Keratinocyte (primary cell): ENCODE data around the gene PAN3. TPM values are rescaled to one million over a fixed set of nuclear protein-coding genes. Genes with fewer than 3 reads are reported as not detected.

Experiments used
- DNase-seq: peaks from one replicate; pipeline ENCODE4 v3.0.0-alpha.2; 2011; ENCODE audit warnings: low read depth, missing footprints, low spot score
- FAIRE-seq: peaks from 2 replicates; lab custom pipeline; 2011; peaks lifted over from hg19 to GRCh38; lab: Jason Lieb, UNC
- H2AFZ ChIP-seq: 2 replicates; pipeline ENCODE4 v1.6.0; 2012; ENCODE audit warnings: low read length, control low read depth, inconsistent platforms; ENCODE audit not compliant: control insufficient read depth
- H3K27ac ChIP-seq: 2 replicates; pipeline ENCODE4 v1.5.1; 2011; ENCODE audit warnings: low read length; ENCODE audit not compliant: control insufficient read depth, insufficient read depth
- H3K27me3 ChIP-seq: 3 replicates; pipeline ENCODE4 v1.6.0; 2011; ENCODE audit warnings: low read length; ENCODE audit not compliant: control insufficient read depth, insufficient read depth; ENCODE audit errors: extremely low read depth
- H3K36me3 ChIP-seq, 2 experiments: 2 replicates in 1 of 2; 3 replicates in 1 of 2; pipeline ENCODE4 v1.5.1; 2011; ENCODE audit warnings: low read length in 2 of 2, mild to moderate bottlenecking in 1 of 2; ENCODE audit not compliant: control insufficient read depth in 2 of 2, insufficient read depth in 2 of 2; ENCODE audit errors: extremely low read depth in 1 of 2
- H3K4me1 ChIP-seq: 3 replicates; pipeline ENCODE4 v1.5.1; 2011; ENCODE audit warnings: low read length; ENCODE audit not compliant: control insufficient read depth, insufficient read depth; ENCODE audit errors: extremely low read depth
- H3K4me2 ChIP-seq: 3 replicates; pipeline ENCODE4 v1.6.0; 2011; ENCODE audit warnings: low read depth, low read length; ENCODE audit not compliant: control insufficient read depth, insufficient read depth; ENCODE audit errors: extremely low read depth
- H3K4me3 ChIP-seq, 3 experiments: fragments of 200-600 bp in 1 of 3; sonication (generic) in 1 of 3; 2 replicates in 2 of 3; 3 replicates in 1 of 3; pipeline ENCODE4 v1.5.1; 2011 to 2016; ENCODE audit warnings: low read length in 3 of 3, mild to moderate bottlenecking in 3 of 3, control low read depth in 2 of 3, inconsistent platforms in 1 of 3, low read depth in 1 of 3, mixed read lengths in 1 of 3, mixed run types in 1 of 3, moderate library complexity in 1 of 3; ENCODE audit not compliant: control insufficient read depth in 2 of 3, insufficient read depth in 2 of 3; ENCODE audit errors: extremely low read depth in 1 of 3
- H3K79me2 ChIP-seq: 2 replicates; pipeline ENCODE4 v1.6.0; 2012; ENCODE audit warnings: low read length; ENCODE audit not compliant: control insufficient read depth, insufficient read depth
- H3K9ac ChIP-seq: 3 replicates; pipeline ENCODE4 v1.6.0; 2011; ENCODE audit warnings: low read length; ENCODE audit not compliant: control insufficient read depth, insufficient read depth; ENCODE audit errors: extremely low read depth
- H3K9me1 ChIP-seq: 3 replicates; pipeline ENCODE4 v1.6.0; 2011; ENCODE audit warnings: low read length; ENCODE audit not compliant: control insufficient read depth, insufficient read depth; ENCODE audit errors: extremely low read depth
- H3K9me3 ChIP-seq: 2 replicates; pipeline ENCODE4 v1.5.1; 2012; ENCODE audit warnings: low read depth, low read length; ENCODE audit not compliant: control insufficient read depth
- H4K20me1 ChIP-seq: 3 replicates; pipeline ENCODE4 v1.6.0; 2011; ENCODE audit warnings: low read length; ENCODE audit not compliant: control insufficient read depth, insufficient read depth; ENCODE audit errors: extremely low read depth
- CTCF ChIP-seq, 3 experiments: IDR thresholded peaks in 1 of 3; conservative IDR thresholded peaks in 1 of 3; optimal IDR thresholded peaks in 1 of 3; 2 replicates in 2 of 3; 3 replicates in 1 of 3; pipeline versions ENCODE3 to v1.5.1; 2011; ENCODE audit warnings: low read length in 3 of 3, mild to moderate bottlenecking in 3 of 3, moderate library complexity in 2 of 3, control low read depth in 1 of 3, inconsistent platforms in 1 of 3; ENCODE audit not compliant: insufficient read depth in 2 of 3; ENCODE audit errors: extremely low read depth in 1 of 3
- EZH2 ChIP-seq: IDR thresholded peaks from one replicate; pipeline ENCODE4 v1.6.1; 2012; ENCODE audit warnings: inconsistent platforms, mild to moderate bottlenecking, low read length, moderate library complexity
- dilution Hi-C: fragments of 300-500 bp; cut with MboI; formaldehyde crosslinking; loops from one replicate; pipeline ENCODE4 v1.7.0; 2020; ENCODE audit warnings: low sequenced_read_pairs; ENCODE audit not compliant: extremely low pct_ligation_motif_present
- polyA plus RNA-seq, 5 experiments: library from polyadenylated mRNA; depleted of rRNA in 3 of 5; stranded (reverse) in 3 of 5; stranded (forward) in 1 of 5; unstranded in 1 of 5; fragments of >200 nt; gene quantifications; 1 replicate in 1 of 5; 2 replicates in 3 of 5; 3 replicates in 1 of 5; pipeline versions ENCODE4 v1.2.1 to v1.2.3, GENCODE V29; 2011 to 2012; ENCODE audit warnings: missing spikeins in 2 of 5, low read depth in 1 of 5, low replicate concordance in 1 of 5

The PAN3 gene
- polyA plus RNA-seq, 1 donor (not counting 4 experiments of a cell fraction or from before 2014, with no cell fraction given), result 16.8 TPM

GRCh38 chr13:28181413-28181812, 43.1 kb downstream of the PAN3 start:
- Histone ChIP-seq H2AFZ (no peak overlapping the region), H3K36me3 (peaks cover 0 to 3% of the 10 kb centered on the region in 2 experiments), H3K27ac (peak overlapping the region; percentile 63), H3K4me1 (peaks cover 13% of the 10 kb centered on the region), H3K4me3 (no peak overlapping the region), H3K9me1 (no peaks in the 10 kb centered on the region), H3K9me3 (no peaks in the 10 kb centered on the region), H3K9ac (no peak overlapping the region), H3K4me2 (no peak overlapping the region), H3K27me3 (no peaks in the 10 kb centered on the region), H3K79me2 (peaks cover 13% of the 10 kb centered on the region), H4K20me1 (no peaks in the 10 kb centered on the region)
- FAIRE-seq (peak; percentile 82), DNase-seq (peak; percentile 63)
- no peak for TF ChIP-seq CTCF (optimal IDR thresholded peaks at IDR 0.05 in 1 of 3, IDR thresholded peaks at IDR 0.05 in 1 of 3, conservative IDR thresholded peaks at IDR 0.05 in 1 of 3; ENCODE audit: extremely low read depth in 1 of 3, insufficient read depth in 2 of 3, low read length in 3 of 3)
- TF ChIP-seq EZH2, result no peak
- dilution Hi-C loops, result no loop called here

GRCh38 chr13:28185256-28185655, 46.9 kb downstream of the PAN3 start:
- no peaks in the 10 kb centered on the region for H3K36me3 ChIP-seq
- dilution Hi-C loops, result no loop called here
- H3K4me2 ChIP-seq, result no peak overlapping the region
- no peaks in the 10 kb centered on the region for H3K9me1 ChIP-seq
- no peaks in the 10 kb centered on the region for H3K27me3 ChIP-seq
- peaks cover 13% of the 10 kb centered on the region for H3K79me2 ChIP-seq
- DNase-seq (no peak), FAIRE-seq (no peak)
- TF ChIP-seq CTCF (optimal IDR thresholded peaks at IDR 0.05 in 1 of 3, IDR thresholded peaks at IDR 0.05 in 1 of 3, conservative IDR thresholded peaks at IDR 0.05 in 1 of 3; ENCODE audit: extremely low read depth in 1 of 3, insufficient read depth in 2 of 3, low read length in 3 of 3), result no peak
- no peak for TF ChIP-seq EZH2
- H2AFZ ChIP-seq, result no peak overlapping the region
- no peak overlapping the region for H3K4me3 ChIP-seq
- peaks cover 13% of the 10 kb centered on the region for H3K4me1 ChIP-seq
- H3K9me3 ChIP-seq, result no peaks in the 10 kb centered on the region
- H3K27ac ChIP-seq, result no peak overlapping the region
- H3K9ac ChIP-seq, result no peak overlapping the region
- H4K20me1 ChIP-seq, result no peaks in the 10 kb centered on the region
